ENCODE results near the gene ZBED1.
"Not testable (repeated sequence)": the region's sequence is repeated elsewhere in the genome, so short reads cannot be mapped to it uniquely, and the experiment has no call there.

Gene ZBED1

DNA sequence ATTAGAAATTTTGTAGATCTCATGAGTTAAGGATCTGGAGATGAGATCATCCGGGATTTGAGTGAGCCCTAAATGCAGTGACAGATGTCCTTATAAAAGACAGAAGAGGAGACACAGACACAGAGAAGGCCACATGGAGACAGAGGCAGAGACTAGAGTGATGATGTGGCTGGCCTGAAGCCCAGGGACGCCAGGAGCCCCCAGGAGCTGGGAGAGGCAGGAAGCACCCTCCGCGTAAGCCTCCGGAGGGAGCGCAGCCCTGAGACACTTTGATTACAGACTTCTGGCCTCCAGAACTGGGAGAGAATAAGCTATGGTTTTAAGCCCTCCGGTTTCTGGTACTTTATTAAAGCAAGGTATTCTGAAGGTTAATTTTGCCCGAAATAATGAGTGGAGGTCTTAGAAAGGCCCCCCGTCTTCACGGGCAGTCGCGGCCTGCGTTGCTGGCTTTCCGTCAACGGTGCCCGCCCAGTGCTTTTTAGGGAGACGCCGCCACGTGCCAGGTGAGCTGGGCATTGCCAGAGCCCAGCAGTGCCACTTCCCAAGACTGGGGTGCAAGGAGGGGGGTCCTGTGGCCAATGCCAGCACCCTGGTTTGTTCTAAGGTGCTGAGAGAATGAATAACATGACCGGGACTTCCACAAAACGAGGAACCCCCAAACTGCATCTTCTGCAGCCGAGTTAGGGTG lies 8.1 kb downstream of the ZBED1 start:
- DNase-seq: no peak

- DNase-seq: no peak
Observed at GRCh38 chrX:2490634-2491033, 10.1 kb downstream of the ZBED1 start.

DNA sequence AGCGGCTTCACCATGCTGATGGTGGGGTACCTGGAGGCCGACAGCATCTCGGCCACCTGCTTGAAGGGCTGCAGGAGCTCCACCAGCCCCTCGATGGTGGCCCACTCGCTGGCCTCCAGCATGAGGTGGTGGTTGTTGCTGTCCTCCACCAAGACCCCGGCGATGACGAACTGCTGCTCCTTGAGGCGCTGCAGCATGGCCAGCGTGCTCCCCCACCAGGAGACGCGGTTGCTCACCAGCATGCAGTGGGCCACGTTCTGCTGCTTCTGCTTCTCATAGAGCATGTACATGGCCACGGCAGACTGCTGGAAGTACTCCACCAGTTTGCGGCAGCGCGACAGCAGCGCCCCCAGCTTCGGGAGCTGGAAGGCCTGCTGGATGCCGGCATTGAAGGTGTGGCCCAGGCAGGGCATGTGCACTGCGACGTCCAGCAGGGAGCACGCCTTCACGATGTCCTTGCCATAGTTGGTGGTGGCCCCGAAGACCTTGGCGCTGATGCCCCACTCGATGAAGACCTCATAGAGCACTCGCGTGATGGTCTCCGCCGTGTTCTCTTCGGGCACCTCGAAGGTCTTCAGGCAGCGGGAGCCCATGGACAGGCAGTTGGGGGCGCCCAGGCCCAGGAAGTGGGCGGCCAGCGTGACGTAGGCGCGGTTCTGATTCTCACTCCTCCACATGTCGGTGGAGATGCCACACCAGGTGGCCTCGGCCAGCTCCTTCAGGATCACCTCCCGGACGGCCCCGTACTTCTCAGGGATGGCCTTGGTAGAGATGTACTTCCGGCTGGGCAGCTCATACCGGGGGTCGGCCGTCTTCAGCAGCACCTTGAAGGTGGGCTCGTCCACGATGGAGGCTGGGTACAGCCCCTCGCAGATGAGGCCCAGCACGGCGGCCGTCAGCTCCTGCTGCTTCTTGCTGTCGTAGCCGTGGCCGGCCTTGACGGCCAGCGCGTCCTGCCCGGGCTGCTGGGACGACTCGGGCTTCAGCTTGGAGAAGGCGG lies 11.0 kb downstream of the ZBED1 start:
- DNase-seq: no peak

DNA sequence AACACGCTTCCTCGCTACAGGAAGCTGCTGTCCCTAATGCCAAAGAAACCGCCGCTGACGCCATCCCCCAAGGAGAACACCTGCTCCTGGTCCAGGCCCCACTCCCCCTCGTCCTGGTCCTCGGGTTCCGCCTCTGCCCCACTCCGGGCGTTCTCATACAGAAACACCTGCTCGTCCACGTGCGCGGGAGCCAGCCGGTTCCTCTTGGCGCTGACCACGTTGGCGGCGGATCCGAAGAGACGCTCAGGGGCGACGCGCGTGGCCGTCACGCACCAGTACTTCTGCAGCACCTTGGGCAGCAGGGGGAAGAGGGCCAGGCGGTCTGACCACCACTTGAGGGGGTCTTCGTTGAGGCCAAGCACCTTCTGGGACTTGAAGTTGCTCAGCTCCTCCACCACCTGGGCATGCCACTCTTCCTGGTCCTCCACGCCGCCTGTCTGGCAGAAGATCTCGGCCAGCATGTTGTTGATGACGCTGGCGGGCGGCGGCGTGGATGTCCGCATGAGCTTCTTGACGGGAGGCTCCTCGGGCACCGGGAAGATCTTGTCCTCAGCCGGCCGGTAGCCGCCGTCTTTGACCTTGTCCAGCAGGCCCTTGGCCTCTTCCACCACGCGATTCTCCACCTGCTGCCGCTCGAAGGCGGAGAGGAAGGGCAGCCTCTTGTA lies 12.0 kb downstream of the ZBED1 start:
- no peak for DNase-seq

GRCh38 chrX:2487366-2487765 lies 13.4 kb downstream of the ZBED1 start:
- DNase-seq: no peak

DNA sequence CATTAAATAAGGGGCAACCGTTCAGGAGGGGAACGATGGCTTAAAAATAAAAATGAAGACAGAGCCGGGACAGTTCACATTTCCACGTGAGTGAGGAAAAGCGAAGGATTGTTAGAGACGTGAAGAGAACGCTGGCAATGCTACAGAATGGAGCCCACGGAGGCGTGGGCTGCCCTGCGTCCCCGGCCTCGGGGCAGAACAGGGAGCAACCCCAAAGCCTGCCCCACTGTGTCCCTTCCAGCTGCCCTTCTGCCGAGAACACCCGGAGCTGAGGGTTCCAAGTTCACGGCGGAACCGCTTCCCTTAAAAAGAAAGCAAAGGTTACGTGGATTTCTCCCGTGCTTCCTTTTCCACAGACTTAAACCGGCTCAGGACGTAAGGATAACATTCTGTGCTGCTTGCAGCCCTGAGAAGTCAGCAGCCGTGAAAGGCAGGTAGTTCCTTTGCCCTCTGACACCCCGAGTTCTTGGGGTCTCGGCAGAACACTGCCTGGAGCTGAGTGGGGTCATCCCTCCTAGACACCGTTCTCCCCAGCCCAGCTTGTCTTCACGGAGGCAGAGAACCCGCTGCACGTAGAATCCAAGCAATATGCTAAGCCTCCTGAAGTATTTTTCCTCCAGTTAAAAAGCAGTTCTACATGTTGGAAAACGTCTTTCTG lies 14.2 kb downstream of the ZBED1 start:
- no peak for DNase-seq

GRCh38 chrX:2485789-2486345 lies 14.9 kb downstream of the ZBED1 start:
- DNase-seq: no peak

DNA sequence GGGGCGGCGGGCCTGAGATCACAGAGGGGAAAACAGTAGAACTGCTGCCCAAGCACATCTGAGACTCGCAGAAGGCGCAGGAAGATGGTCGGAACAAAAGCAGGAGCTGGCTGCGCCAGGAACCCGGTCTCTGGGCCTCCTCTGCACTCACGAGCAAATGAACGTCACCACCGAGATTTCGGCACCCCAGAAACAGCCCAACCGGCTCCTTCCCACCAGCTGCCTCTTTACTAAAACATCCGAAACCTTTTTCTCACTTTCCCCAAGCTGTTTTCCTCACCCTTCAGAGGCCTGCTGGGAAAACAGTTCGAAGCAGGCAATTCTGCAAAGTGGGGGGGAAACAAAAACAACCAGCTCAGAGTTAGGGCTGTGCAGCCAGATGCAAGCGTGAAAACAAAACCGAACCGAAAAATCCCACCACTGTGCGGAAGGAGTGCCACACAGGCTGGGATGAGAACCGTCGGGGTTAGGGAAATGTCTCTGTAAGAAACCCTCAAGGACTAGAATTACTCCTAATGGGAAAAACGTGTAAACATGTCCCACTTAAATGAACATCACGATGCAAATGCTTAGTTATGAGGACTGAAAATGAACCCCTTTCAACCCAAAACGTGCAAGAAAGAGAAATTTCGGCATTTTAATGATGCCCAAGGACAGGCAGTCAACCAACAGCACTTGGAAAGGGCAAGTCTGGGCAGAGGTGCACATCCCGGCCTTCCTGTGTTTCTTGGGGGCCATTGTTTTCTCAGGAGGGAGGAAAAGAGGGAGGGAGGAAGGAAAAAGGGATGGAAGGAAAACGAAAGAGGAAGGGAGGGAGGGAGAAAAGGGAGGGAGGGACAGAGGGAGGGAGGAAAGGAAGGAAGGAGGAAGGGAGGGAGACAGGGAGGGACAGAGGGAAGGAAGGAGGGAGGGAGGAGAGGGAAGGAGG lies 15.8 kb downstream of the ZBED1 start:
- DNase-seq: no peak

GRCh38 chrX:2484256-2484655 lies 16.5 kb downstream of the ZBED1 start:
- no peak for DNase-seq

- DNase-seq: no peak
Observed at GRCh38 chrX:2483398-2484060, 17.2 kb downstream of the ZBED1 start.

DNA sequence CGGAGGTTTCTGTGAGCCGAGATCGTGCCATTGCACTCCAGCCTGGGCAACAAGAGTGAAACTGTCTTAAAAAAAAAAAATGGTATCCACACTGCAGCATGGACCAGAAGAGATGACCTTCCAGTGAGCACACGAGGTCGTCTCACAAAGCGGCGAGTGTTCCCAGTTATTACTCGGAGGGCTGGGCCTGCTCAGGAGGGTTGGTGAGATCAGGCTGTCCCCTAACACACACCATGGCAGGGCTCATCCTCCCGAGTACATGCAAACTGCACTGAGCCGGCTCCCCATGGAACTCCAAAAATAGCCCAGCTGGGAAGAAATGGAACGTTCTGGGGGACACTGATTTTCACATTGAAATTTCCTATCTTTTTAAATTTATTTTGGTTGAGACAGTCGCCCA lies 19.2 kb downstream of the ZBED1 start:
- not testable (repeated sequence) for DNase-seq

DNA sequence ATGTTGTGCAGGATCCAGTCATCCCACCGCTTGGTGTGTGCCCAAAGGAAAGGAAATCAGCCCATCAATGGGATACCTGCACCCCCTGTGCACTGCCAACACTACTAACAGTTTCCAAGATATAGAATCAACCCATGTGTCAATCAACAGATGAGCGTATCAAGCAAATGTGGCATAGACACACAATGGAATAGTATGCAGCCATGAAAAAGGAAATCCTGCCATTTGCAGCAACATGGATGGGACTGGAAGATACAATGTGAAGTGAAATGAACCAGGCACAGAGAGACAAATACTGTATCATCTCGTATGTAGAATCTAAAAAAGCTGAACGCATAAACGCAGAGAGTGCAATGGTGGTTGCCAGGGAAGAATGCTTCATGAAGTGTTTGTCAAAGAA lies 20.8 kb downstream of the ZBED1 start:
- not testable (repeated sequence) for DNase-seq

DNA sequence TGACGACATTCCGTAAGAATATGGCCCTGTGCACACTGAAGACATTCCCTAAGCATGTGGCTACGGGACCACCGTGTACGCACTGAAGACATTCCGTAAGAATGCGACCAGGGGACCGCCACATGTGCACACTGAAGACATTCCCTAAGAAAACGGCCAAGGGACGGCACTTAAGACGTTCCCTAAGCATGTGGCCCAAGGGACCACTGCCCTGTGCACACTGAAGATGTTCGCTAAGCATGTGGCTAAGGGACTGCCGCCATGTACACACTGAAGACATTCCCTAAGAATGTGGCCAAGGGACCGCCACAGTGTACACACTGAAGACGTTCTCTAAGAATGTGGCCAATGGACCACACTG lies 21.4 kb downstream of the ZBED1 start:
- no peak for DNase-seq

GRCh38 chrX:2478546-2479419 lies 22.0 kb downstream of the ZBED1 start:
- DNase-seq: no peak

DNA sequence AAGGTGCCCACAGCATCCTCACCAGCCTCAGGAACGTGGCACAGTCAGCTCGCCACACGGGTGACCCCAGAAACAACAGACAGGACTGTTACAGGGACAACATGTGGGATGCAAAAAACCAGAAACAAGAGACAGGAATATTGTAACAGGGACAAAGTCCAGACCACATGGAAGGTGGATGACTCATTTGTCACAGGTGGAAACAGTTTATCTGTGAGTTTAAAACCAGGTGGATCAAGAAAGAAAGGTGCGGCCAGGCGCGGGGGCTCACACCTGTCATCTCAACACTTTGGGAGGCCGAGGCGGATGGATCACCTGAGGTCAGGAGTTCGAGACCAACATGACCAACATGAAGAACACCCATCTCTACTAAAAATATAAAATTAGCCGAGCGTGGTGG lies 23.5 kb downstream of the ZBED1 start:
- DNase-seq: not testable (repeated sequence)

GRCh38 chrX:2474963-2475726 lies 25.6 kb downstream of the ZBED1 start:
- DNase-seq: no peak

DNA sequence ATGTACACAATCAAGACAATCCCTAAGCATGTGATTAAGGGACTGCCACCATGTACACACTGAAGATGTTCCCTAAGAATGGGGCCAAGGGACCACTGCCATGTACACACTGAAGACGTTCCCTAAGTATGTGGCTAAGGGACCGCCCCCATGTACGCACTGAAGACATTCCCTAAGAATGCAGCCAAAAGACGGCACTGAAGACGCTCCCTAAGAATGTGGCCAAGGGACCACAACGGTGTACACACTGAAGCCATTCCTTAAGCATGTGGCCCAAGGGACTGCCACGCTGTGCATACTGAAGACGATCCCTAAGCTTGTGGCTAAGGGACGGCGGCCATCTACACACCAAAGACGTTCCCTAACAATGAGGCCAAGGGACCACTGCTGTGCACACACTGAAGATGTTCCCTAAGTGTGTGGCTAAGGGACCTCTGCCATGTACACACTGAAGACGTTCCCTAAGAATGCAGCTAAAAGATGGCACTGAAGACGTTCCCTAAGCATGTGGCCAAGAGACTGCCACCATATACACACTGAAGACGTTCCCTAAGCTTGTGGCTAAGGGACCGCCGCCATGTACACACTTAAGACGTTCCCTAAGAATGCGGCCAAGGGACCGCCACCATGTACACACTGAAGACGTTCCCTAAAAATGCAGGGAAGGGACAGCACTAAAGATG lies 26.4 kb downstream of the ZBED1 start:
- DNase-seq: no peak

- not testable (repeated sequence) for DNase-seq
Observed at GRCh38 chrX:2473064-2473463, 27.7 kb downstream of the ZBED1 start.

DNA sequence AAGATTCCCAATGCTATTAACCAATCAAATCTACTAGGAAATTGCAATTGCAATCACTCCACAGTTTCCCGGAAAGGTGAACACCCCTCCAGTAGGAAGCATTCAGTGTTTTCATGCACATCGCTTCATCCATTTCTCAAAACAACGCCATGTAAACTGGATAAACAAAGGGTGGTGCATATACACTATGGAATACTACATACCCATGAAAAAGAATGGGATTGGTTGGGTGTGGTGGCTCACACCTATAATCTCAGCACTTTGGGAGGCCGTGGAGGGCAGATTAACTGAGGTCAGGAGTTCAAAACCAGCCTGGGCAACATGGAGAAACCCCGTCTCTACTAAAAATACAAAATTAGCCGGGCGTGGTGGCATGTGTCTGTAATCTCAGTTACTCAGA lies 29.1 kb downstream of the ZBED1 start:
- DNase-seq: no peak

Measured in DMS79 treated with DMSO at 0.1 percent for 48 hours (cell line).